HCT116 (cell line): ENCODE results near the gene CCDC191. TPM values are rescaled to one million over a fixed set of nuclear protein-coding genes. Genes with fewer than 3 reads are reported as not detected.

ENCODE experiments used
- ATAC-seq: fragments of 200-7000 bp; cut with Tn5 transposase; 2 replicates; pipeline ENCODE4 v1.9.1; 2020; ENCODE audit warnings: mild to moderate bottlenecking, moderate library complexity
- BruUV-seq: library from RNA; stranded (reverse); fragments of 400-500 nt; replicated peaks from 2 replicates; lab custom pipeline; 2021; lab: Mats Ljungman, UMichigan
- CTCF ChIA-PET: fragments of 300-600 bp; sonication (Branson Sonifier 250); formaldehyde crosslinking; loops from one replicate; lab custom pipeline; 2021; ENCODE audit warnings: antibody characterized with exemption; lab: Charles Lee
- POLR2A ChIA-PET: fragments of 300-600, 350-600 bp; sonication (Branson Sonifier 250); formaldehyde crosslinking; loops from one replicate; lab custom pipeline; 2021; ENCODE audit warnings: antibody characterized with exemption; lab: Charles Lee
- RAD21 ChIA-PET, 2 experiments: fragments of 300-600 bp; sonication (Branson Sonifier 250); formaldehyde crosslinking; loops; one replicate each; lab custom pipeline; 2023; ENCODE audit warnings: low total read pairs in 2 of 2; ENCODE audit not compliant: uncharacterized antibody in 2 of 2, unreplicated experiment in 2 of 2, low non-redundant PET in 1 of 2; lab: Charles Lee
- DNase-seq: peaks from one replicate; pipeline ENCODE4 v3.0.0-alpha.2; 2010; ENCODE audit warnings: low read depth, low spot score
- H2AFZ ChIP-seq: fragments of 200-600 bp; shearing (Covaris generic), sonication (generic); 2 replicates; pipeline ENCODE4 v1.6.1; 2017; ENCODE audit warnings: low read depth, mixed run types, mixed read lengths, antibody characterized with exemption, low read length; ENCODE audit not compliant: poor library complexity, severe bottlenecking
- H3K27ac ChIP-seq: 2 replicates; pipeline ENCODE4 v1.5.1; 2012; ENCODE audit warnings: low read depth, low read length
- H3K27me3 ChIP-seq: fragments of 200-600 bp; sonication (generic); 2 replicates; pipeline ENCODE4 v1.6.1; 2016; ENCODE audit warnings: mixed run types, low read length, mixed read lengths; ENCODE audit not compliant: insufficient read depth
- H3K36me3 ChIP-seq, 2 experiments: fragments of 200-500 bp in 1 of 2; fragments of 200-600 bp in 1 of 2; sonication (Bioruptor generic) in 1 of 2; sonication (generic) in 1 of 2; 2 replicates each; pipeline versions ENCODE4 v1.5.1 to v1.6.1; 2014 to 2016; ENCODE audit warnings: low read length in 2 of 2, inconsistent platforms in 1 of 2, mixed read lengths in 1 of 2, mixed run types in 1 of 2; ENCODE audit not compliant: insufficient read depth in 2 of 2, control insufficient read depth in 1 of 2
- H3K4me1 ChIP-seq, 2 experiments: fragments of 200-600 bp in 1 of 2; sonication (generic) in 1 of 2; 2 replicates each; pipeline versions ENCODE4 v1.5.1 to v1.6.1; 2012 to 2017; ENCODE audit warnings: low read length in 2 of 2, inconsistent platforms in 1 of 2, mild to moderate bottlenecking in 1 of 2, mixed read lengths in 1 of 2, mixed run types in 1 of 2, moderate library complexity in 1 of 2; ENCODE audit not compliant: insufficient read depth in 2 of 2, control insufficient read depth in 1 of 2
- H3K4me2 ChIP-seq: fragments of 200-600 bp; sonication (generic); 2 replicates; pipeline ENCODE4 v1.6.1; 2017; ENCODE audit warnings: mixed run types, low read length, mixed read lengths
- H3K4me3 ChIP-seq, 2 experiments: fragments of 200-600 bp in 1 of 2; sonication (generic) in 1 of 2; replicated peaks in 1 of 2; 2 replicates each; pipeline ENCODE4 v1.5.1; 2011 to 2016; ENCODE audit warnings: low read length in 2 of 2, control low read depth in 1 of 2, low read depth in 1 of 2, mild to moderate bottlenecking in 1 of 2, mixed read lengths in 1 of 2, mixed run types in 1 of 2
- H3K79me2 ChIP-seq: fragments of 200-600 bp; sonication (generic); 2 replicates; pipeline ENCODE4 v1.6.1; 2017; ENCODE audit warnings: mild to moderate bottlenecking, mixed run types, low read length, moderate library complexity, mixed read lengths; ENCODE audit not compliant: insufficient read depth
- H3K9ac ChIP-seq: fragments of 200-600 bp; sonication (generic); 2 replicates; pipeline ENCODE4 v1.6.1; 2016; ENCODE audit warnings: low read length, mixed read lengths
- H3K9me2 ChIP-seq: fragments of 200-600 bp; sonication (generic), shearing (Covaris generic); 2 replicates; pipeline ENCODE4 v1.6.1; 2017; ENCODE audit warnings: mixed run types, mild to moderate bottlenecking, moderate library complexity; ENCODE audit not compliant: insufficient read depth
- H3K9me3 ChIP-seq, 2 experiments: fragments of 200-500 bp in 1 of 2; fragments of 200-600 bp in 1 of 2; sonication (Bioruptor generic) in 1 of 2; sonication (generic) in 1 of 2; 2 replicates each; pipeline ENCODE4 v1.6.1; 2014 to 2017; ENCODE audit warnings: low read length in 2 of 2, mixed read lengths in 2 of 2, inconsistent platforms in 1 of 2, low read depth in 1 of 2, mild to moderate bottlenecking in 1 of 2, mixed run types in 1 of 2, moderate library complexity in 1 of 2; ENCODE audit not compliant: control insufficient read depth in 1 of 2, insufficient read depth in 1 of 2
- H4K20me1 ChIP-seq: fragments of 200-600 bp; sonication (generic), shearing (Covaris generic); 2 replicates; pipeline ENCODE4 v1.6.1; 2017; ENCODE audit warnings: mixed run types, mild to moderate bottlenecking, moderate library complexity; ENCODE audit not compliant: insufficient read depth
- CEBPB ChIP-seq: IDR thresholded peaks from 2 replicates; pipeline ENCODE4 v1.6.1; 2012; ENCODE audit warnings: low read depth
- FOSL1 ChIP-seq: IDR thresholded peaks from 2 replicates; pipeline ENCODE4 v1.6.1; 2012; ENCODE audit warnings: low read depth
- REST ChIP-seq: IDR thresholded peaks from 2 replicates; pipeline ENCODE4 v1.6.1; 2012; ENCODE audit warnings: low read depth
- intact Hi-C: fragments of 100-400 bp; cut with micrococcal nuclease; formaldehyde crosslinking; loops from 2 replicates; pipeline ENCODE4 v1.10.0; 2022
- total RNA-seq: library from RNA; stranded (reverse); gene quantifications from one replicate; pipeline ENCODE4 v1.2.1, GENCODE V29; 2021; ENCODE audit not compliant: unreplicated experiment
- TF ChIP-seq, protein P1 (sequence below), 3 experiments: fragments of 200-600 bp in 1 of 3; sonication (generic) in 1 of 3; IDR thresholded peaks in 2 of 3; conservative IDR thresholded peaks in 1 of 3; 2 replicates each; pipeline ENCODE4 v1.5.1; 2012 to 2017; ENCODE audit warnings: low read depth in 2 of 3, low read length in 2 of 3, antibody characterized with exemption in 1 of 3, borderline replicate concordance in 1 of 3, control low read depth in 1 of 3, mild to moderate bottlenecking in 1 of 3, mixed read lengths in 1 of 3, mixed run types in 1 of 3, moderate library complexity in 1 of 3; ENCODE audit not compliant: insufficient read depth in 1 of 3

The CCDC191 gene
- total RNA-seq, 1 experiment from 2014 or later = 4.1 TPM

- no peaks in the 10 kb centered on the region for H3K9me2 ChIP-seq
- CTCF ChIA-PET = no interaction called here
- no TSS peak for BruUV-seq
These were observed 46.9 kb upstream of the CCDC191 start for GRCh38 chr3:114103181-114103580.

More at GRCh38 chr3:114103181-114103580, 46.9 kb upstream of the CCDC191 start:
- POLR2A ChIA-PET = no interaction called here
- intact Hi-C loops = no loop called here
- H4K20me1 ChIP-seq = no peaks in the 10 kb centered on the region
- ATAC-seq (no peak), DNase-seq (no peak)
- H2AFZ ChIP-seq = no peak overlapping the region
- H3K27me3 ChIP-seq = no peaks in the 10 kb centered on the region
- H3K9me3 ChIP-seq = no peaks in the 10 kb centered on the region
- no peaks in the 10 kb centered on the region for H3K4me1 ChIP-seq
- H3K4me3 ChIP-seq = no peak overlapping the region
- RAD21 ChIA-PET = no interaction called here
- TF ChIP-seq CEBPB (no peak), FOSL1 (no peak), REST (no peak)
- TF ChIP-seq, protein P1, sequence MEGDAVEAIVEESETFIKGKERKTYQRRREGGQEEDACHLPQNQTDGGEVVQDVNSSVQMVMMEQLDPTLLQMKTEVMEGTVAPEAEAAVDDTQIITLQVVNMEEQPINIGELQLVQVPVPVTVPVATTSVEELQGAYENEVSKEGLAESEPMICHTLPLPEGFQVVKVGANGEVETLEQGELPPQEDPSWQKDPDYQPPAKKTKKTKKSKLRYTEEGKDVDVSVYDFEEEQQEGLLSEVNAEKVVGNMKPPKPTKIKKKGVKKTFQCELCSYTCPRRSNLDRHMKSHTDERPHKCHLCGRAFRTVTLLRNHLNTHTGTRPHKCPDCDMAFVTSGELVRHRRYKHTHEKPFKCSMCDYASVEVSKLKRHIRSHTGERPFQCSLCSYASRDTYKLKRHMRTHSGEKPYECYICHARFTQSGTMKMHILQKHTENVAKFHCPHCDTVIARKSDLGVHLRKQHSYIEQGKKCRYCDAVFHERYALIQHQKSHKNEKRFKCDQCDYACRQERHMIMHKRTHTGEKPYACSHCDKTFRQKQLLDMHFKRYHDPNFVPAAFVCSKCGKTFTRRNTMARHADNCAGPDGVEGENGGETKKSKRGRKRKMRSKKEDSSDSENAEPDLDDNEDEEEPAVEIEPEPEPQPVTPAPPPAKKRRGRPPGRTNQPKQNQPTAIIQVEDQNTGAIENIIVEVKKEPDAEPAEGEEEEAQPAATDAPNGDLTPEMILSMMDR (IDR thresholded peaks at IDR 0.05 in 2 of 3, conservative IDR thresholded peaks at IDR 0.05 in 1 of 3; ENCODE audit: borderline replicate concordance in 1 of 3, insufficient read depth in 1 of 3, low read depth in 2 of 3, low read length in 2 of 3) = no peak
- no peak overlapping the region for H3K9ac ChIP-seq
- H3K4me2 ChIP-seq = no peak overlapping the region
- no peak overlapping the region for H3K27ac ChIP-seq
- no peaks in the 10 kb centered on the region for H3K79me2 ChIP-seq
- no peaks in the 10 kb centered on the region for H3K36me3 ChIP-seq
